ENCODE data around the gene USP25.

Gene USP25

GRCh38 chr21:15722591-15723324 is 7.0 kb upstream of the USP25 start:
- Histone ChIP-seq H3K9ac (ENCODE audit: insufficient read length, low read depth) (no peak overlapping the region), H3K27me3 (ENCODE audit: insufficient read depth, insufficient read length) (peaks cover 3% of the 10 kb centered on the region), H3K36me3 (ENCODE audit: insufficient read depth, insufficient read length, low read length) (no peaks in the 10 kb centered on the region), H3K4me1 (ENCODE audit: insufficient read depth, insufficient read length) (no peaks in the 10 kb centered on the region), H3K9me3 (ENCODE audit: insufficient read depth, low read length) (no peaks in the 10 kb centered on the region), H3K4me3 (ENCODE audit: insufficient read length, low read depth) (no peak overlapping the region)
- TF ChIP-seq SUZ12 (IDR thresholded peaks at IDR 0.05; ENCODE audit: extremely low read depth, insufficient read depth, insufficient read length) (no peak), ZNF274 (IDR thresholded peaks at IDR 0.05; ENCODE audit: low read depth, low read length) (no peak), YY1 (IDR thresholded peaks at IDR 0.05; ENCODE audit: insufficient read depth, insufficient read length) (no peak)
- DNase-seq (ENCODE audit: low read depth, low spot score), result no peak

GRCh38 chr21:15725949-15726348 is 3.8 kb upstream of the USP25 start:
- Histone ChIP-seq H3K9me3 (ENCODE audit: insufficient read depth, low read length) (no peaks in the 10 kb centered on the region), H3K9ac (ENCODE audit: insufficient read length, low read depth) (no peak overlapping the region), H3K4me1 (ENCODE audit: insufficient read depth, insufficient read length) (no peaks in the 10 kb centered on the region), H3K36me3 (ENCODE audit: insufficient read depth, insufficient read length, low read length) (no peaks in the 10 kb centered on the region), H3K4me3 (ENCODE audit: insufficient read length, low read depth) (no peak overlapping the region), H3K27me3 (ENCODE audit: insufficient read depth, insufficient read length) (peaks cover 17% of the 10 kb centered on the region)
- no peak for TF ChIP-seq ZNF274 (IDR thresholded peaks at IDR 0.05; ENCODE audit: low read depth, low read length)
- no peak for TF ChIP-seq YY1 (IDR thresholded peaks at IDR 0.05; ENCODE audit: insufficient read depth, insufficient read length)
- TF ChIP-seq SUZ12 (IDR thresholded peaks at IDR 0.05; ENCODE audit: extremely low read depth, insufficient read depth, insufficient read length), result no peak
- DNase-seq (ENCODE audit: low read depth, low spot score), result no peak

- no peak for TF ChIP-seq ZNF274 (IDR thresholded peaks at IDR 0.05; ENCODE audit: low read depth, low read length)
- no peak overlapping the region for H3K4me3 ChIP-seq (ENCODE audit: insufficient read length, low read depth)
- peaks cover 17% of the 10 kb centered on the region for H3K27me3 ChIP-seq (ENCODE audit: insufficient read depth, insufficient read length)
- no peaks in the 10 kb centered on the region for H3K36me3 ChIP-seq (ENCODE audit: insufficient read depth, insufficient read length, low read length)
- DNase-seq (ENCODE audit: low read depth, low spot score), result no peak
- H3K9ac ChIP-seq (ENCODE audit: insufficient read length, low read depth), result no peak overlapping the region
- no peaks in the 10 kb centered on the region for H3K4me1 ChIP-seq (ENCODE audit: insufficient read depth, insufficient read length)
- H3K9me3 ChIP-seq (ENCODE audit: insufficient read depth, low read length), result no peaks in the 10 kb centered on the region
Observed at GRCh38 chr21:15728046-15728445, 1.7 kb upstream of the USP25 start.

GRCh38 chr21:15729346-15729673 is 472 bp upstream of the USP25 start:
- H3K27me3 ChIP-seq (ENCODE audit: insufficient read depth, insufficient read length), result peaks cover 17% of the 10 kb centered on the region
- TF ChIP-seq SUZ12 (IDR thresholded peaks at IDR 0.05; ENCODE audit: extremely low read depth, insufficient read depth, insufficient read length) (no peak), YY1 (IDR thresholded peaks at IDR 0.05; ENCODE audit: insufficient read depth, insufficient read length) (no peak), ZNF274 (IDR thresholded peaks at IDR 0.05; ENCODE audit: low read depth, low read length) (no peak)
- H3K36me3 ChIP-seq (ENCODE audit: insufficient read depth, insufficient read length, low read length), result no peaks in the 10 kb centered on the region
- DNase-seq (ENCODE audit: low read depth, low spot score), result no peak
- no peaks in the 10 kb centered on the region for H3K9me3 ChIP-seq (ENCODE audit: insufficient read depth, low read length)
- H3K4me3 ChIP-seq (ENCODE audit: insufficient read length, low read depth), result peak overlapping the region; percentile 72
- H3K9ac ChIP-seq (ENCODE audit: insufficient read length, low read depth), result peak overlapping the region; percentile 72
- no peaks in the 10 kb centered on the region for H3K4me1 ChIP-seq (ENCODE audit: insufficient read depth, insufficient read length)

GRCh38 chr21:15730484-15731242 is 881 bp downstream of the USP25 start:
- Histone ChIP-seq H3K9me3 (ENCODE audit: insufficient read depth, low read length) (no peaks in the 10 kb centered on the region), H3K4me1 (ENCODE audit: insufficient read depth, insufficient read length) (no peaks in the 10 kb centered on the region), H3K27me3 (ENCODE audit: insufficient read depth, insufficient read length) (peaks cover 17% of the 10 kb centered on the region), H3K36me3 (ENCODE audit: insufficient read depth, insufficient read length, low read length) (no peaks in the 10 kb centered on the region), H3K9ac (ENCODE audit: insufficient read length, low read depth) (peak overlapping the region; percentile 92), H3K4me3 (ENCODE audit: insufficient read length, low read depth) (peak overlapping the region; percentile 84)
- DNase-seq (ENCODE audit: low read depth, low spot score), result no peak
- no peak for TF ChIP-seq SUZ12 (IDR thresholded peaks at IDR 0.05; ENCODE audit: extremely low read depth, insufficient read depth, insufficient read length)

- Histone ChIP-seq H3K9me3 (ENCODE audit: insufficient read depth, low read length) (no peaks in the 10 kb centered on the region; the same call in 1 of the 2 replicates), H3K9ac (ENCODE audit: insufficient read length, low read depth) (peak overlapping the region; percentile 92), H3K4me3 (ENCODE audit: insufficient read length, low read depth) (peak overlapping the region; percentile 84), H3K4me1 (ENCODE audit: insufficient read depth, insufficient read length) (no peaks in the 10 kb centered on the region), H3K36me3 (ENCODE audit: insufficient read depth, insufficient read length, low read length) (no peaks in the 10 kb centered on the region), H3K27me3 (ENCODE audit: insufficient read depth, insufficient read length) (peaks cover 17% of the 10 kb centered on the region)
- no peak for TF ChIP-seq ZNF274 (IDR thresholded peaks at IDR 0.05; ENCODE audit: low read depth, low read length)
- no peak for TF ChIP-seq SUZ12 (IDR thresholded peaks at IDR 0.05; ENCODE audit: extremely low read depth, insufficient read depth, insufficient read length)
- TF ChIP-seq YY1 (IDR thresholded peaks at IDR 0.05; ENCODE audit: insufficient read depth, insufficient read length), result no peak
- DNase-seq (ENCODE audit: low read depth, low spot score), result no peak
Observed at GRCh38 chr21:15731243-15731613, 1.4 kb downstream of the USP25 start.

- no peak overlapping the region for H3K9ac ChIP-seq (ENCODE audit: insufficient read length, low read depth)
- H3K36me3 ChIP-seq (ENCODE audit: insufficient read depth, insufficient read length, low read length), result no peaks in the 10 kb centered on the region
- no peaks in the 10 kb centered on the region for H3K4me1 ChIP-seq (ENCODE audit: insufficient read depth, insufficient read length)
- TF ChIP-seq ZNF274 (IDR thresholded peaks at IDR 0.05; ENCODE audit: low read depth, low read length) (no peak), YY1 (IDR thresholded peaks at IDR 0.05; ENCODE audit: insufficient read depth, insufficient read length) (no peak), SUZ12 (IDR thresholded peaks at IDR 0.05; ENCODE audit: extremely low read depth, insufficient read depth, insufficient read length) (no peak)
- peaks cover 16% of the 10 kb centered on the region for H3K27me3 ChIP-seq (ENCODE audit: insufficient read depth, insufficient read length)
- H3K4me3 ChIP-seq (ENCODE audit: insufficient read length, low read depth), result no peak overlapping the region
- peaks cover 8% of the 10 kb centered on the region for H3K9me3 ChIP-seq (ENCODE audit: insufficient read depth, low read length)
- DNase-seq (ENCODE audit: low read depth, low spot score), result no peak
Observed at GRCh38 chr21:15732290-15732995, 2.7 kb downstream of the USP25 start.

Measured in NT2/D1 (cell line).